HG03159 (cell line): ENCODE measurements around the gene CASKIN2.
"Not testable (repeated sequence)": the region's sequence is repeated elsewhere in the genome, so short reads cannot be mapped to it uniquely, and the experiment has no call there.

Experiments
- ATAC-seq: cut with Tn5 transposase; IDR thresholded peaks from one replicate; pipeline ENCODE4 v1.9.1; 2021; ENCODE audit warnings: mild to moderate bottlenecking, moderate library complexity; ENCODE audit not compliant: unreplicated experiment

Gene CASKIN2

DNA sequence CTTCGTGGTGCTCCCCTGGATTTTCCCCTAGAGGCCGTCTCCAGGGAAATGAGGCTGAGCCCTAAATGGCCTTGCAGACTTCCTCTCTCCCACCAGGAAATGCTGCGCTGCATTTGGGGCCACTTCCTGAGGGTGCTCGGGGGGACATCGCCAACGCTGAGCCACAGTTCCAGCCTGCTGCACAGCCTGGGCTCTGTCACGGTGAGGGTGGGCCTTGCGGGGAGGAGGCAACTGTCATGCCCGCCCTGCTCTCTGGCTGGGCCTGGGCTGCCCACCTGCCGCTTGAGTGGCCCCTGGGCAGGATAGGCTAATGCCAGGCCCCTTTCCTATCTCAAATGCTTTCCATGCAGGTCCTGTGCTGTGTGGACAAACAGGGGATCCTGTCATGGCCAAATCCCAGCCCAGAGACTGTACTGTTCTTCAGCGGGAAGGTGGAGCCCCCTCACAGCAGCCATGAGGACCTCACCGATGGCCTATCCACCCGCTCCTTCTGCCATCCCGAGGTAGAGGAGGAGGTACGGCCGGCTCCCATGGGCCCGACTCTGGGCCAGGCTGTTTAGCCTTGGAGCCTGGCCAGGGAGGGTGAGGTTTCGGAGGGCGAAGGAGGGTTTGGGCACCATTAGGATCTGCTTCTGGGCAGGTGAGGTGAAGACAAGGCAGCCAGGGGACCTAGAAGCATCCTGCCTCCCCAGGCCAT is 24.2 kb downstream of the CASKIN2 start:
- no peak for ATAC-seq

DNA sequence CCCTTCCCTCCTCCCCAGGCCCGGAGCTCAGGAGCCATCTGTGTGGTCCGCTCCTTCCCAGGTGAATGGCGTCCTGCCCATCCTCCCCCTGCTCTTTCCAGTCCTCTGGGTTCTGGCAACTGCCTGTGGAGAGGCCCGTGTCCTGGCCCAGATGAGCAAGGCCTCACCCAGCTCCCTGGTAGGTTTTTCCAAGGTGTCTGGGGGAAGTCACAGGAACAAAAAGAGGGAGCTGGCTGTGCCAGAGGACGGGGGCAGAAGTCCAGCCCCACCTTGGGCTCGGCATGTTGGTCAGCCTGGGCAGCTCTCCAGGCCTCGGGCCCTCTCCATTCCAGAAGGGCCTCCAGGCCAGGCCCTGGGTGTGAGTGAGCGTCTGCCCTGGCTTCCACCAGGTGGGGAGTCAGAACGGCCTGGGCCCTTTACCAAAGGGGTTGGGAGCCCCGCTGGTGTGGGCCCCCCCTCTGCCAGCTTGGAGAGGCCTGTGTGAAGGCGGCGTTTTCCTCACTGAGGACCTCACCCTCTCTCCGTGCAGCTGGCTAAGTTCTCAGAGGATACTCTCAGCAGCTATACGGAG is 25.1 kb downstream of the CASKIN2 start:
- no peak for ATAC-seq

DNA sequence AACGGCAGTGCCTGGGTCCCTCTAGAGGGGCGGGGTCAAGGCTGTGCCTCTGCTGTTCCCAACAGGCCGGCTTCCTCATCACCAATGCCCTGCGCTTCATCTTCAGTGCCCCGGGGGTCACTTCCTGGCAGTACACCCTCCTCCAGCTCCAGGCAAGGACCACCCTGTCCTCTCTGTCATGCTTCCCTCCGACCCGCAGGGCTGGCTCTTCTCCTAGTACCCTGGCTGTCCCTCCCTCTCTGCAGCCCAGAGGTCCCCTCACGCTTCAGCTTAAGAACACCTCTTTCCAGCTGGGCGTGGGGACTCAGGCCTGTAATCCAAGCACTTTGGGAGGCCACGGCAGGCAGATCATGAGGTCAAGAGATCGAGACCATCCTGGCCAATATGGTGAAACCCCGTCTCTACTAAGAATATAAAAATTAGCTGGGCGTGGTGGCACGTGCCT is 25.8 kb downstream of the CASKIN2 start:
- no peak for ATAC-seq

DNA sequence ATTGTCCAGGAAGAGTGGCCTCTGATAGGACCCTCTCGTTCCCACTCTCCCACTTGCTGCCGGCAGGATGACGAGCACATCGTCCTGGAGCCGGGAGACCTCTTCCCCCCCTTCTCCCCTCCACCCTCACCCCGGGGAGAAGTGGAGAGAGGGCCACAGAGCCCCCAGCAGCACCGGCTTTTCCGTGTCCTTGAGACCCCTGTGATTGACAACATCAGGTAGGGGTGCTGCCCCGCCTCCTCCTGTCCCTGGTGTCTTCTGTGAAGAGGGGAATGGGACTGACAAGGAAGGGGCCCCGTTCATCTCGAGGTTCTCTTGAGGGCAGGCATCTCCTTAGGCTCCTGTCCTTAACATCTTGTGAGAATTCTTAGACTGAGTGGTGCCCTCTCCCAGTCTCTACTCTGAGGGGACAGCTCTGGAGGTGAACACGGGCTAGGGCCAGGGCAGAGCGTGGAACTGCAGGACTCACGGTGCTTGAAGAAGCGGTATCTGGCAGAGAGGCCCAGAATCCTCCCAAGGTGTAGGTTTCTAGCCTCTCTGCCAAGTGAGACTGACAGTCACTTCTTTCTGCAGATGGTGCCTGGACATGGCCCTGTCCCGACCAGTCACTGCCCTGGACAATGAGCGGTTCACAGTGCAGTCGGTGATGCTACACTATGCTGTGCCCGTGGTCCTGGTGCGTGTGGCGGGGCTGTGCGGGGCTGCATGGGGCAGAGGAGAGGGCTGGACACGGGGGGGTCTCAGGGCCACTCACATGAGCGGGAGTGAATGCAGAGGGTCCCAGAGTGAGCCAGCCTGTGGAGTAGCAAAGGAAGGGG is 26.4 kb downstream of the CASKIN2 start:
- no peak for ATAC-seq

DNA sequence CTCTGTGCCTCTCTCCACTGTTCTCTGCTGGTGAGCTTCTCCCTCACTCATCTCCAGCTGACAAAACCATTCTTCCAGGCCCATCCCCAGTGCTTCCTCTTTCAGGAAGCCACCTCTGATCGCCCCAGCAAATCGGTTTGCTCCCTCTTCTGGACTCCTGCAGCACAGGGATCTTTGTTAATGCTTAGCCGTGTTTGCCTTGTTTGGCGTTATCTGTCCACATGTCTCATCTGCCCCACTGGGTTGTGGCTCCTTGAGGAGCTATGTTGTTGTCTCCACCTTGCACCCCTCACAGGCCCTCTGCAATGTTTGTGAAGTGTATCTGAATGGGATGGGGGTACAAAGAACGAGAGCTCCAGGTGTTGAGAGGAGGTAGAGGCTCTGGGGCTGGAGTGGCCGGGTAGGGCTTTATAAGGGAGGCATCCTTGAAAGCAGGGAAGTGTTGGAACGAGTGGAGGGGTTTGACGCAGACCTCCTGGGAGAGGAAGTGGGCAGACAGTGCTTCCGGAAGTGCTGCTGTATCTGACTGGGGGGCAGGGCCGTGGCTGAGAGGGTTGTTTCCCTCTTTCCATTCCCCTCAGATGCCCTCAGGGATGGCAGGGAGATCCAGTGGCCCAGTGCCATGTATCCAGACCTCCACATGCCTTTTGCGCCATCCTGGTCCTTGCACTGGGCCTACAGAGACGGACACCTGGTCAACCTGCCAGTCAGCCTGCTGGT is 27.8 kb downstream of the CASKIN2 start:
- ATAC-seq = no peak

DNA sequence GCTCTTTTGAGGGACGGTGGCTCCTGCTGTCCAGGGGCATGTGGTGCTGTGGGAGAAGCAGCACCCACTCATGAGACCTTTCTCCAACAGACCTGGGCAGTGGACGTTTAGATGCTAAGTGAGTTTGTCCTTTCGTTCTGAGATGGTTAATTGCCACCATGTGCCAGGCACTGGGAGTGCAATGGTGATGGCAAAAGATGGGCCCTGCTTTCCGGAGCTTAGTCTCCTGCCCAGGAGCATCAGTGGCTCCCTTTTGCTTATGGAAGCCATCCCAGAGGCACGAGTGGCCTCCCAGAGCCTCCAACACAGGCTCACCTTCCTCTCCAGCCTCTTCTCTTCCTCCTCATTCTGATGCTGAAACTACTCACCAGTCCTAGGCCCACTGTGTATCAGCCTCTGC is 28.4 kb downstream of the CASKIN2 start:
- ATAC-seq = no peak

DNA sequence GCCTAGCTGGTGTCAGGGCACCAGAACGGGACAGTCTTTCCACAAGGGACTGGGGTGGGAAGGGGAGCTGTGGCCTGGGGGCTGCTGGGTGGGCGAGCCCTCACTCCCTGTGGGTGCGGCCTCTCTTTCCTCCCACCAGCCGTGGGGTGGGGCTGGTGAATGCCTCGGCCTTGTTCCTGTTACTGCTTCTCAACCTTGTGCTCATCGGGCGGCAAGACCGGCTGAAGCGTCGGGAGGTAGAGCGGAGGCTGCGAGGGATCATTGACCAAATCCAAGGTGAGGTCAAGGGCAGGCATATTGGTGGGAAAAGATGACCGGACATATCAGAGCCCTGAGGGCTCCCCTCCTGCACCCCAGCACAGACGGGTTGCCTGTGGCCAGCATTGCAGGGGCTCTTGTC is 29.2 kb downstream of the CASKIN2 start:
- ATAC-seq = no peak

DNA sequence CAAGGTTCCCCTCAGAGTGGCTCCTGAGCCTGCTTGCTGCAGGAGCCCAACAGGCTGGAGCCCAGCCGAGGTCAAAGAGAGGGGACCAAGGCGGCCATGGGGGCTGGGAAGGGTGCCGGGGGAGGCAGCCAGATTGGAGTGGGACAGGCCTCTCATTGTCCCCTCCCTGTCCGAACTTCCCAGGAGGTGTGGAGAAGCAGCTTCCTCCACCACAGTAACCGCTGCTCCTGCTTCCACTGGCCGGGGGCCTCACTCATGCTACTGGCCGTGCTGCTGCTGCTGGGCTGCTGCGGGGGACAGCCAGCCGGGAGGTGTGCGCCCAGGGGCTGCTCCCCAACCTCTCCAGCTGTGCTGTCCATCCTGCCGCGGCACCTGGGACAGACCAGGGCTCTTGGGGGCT is 29.6 kb downstream of the CASKIN2 start:
- ATAC-seq = no peak

DNA sequence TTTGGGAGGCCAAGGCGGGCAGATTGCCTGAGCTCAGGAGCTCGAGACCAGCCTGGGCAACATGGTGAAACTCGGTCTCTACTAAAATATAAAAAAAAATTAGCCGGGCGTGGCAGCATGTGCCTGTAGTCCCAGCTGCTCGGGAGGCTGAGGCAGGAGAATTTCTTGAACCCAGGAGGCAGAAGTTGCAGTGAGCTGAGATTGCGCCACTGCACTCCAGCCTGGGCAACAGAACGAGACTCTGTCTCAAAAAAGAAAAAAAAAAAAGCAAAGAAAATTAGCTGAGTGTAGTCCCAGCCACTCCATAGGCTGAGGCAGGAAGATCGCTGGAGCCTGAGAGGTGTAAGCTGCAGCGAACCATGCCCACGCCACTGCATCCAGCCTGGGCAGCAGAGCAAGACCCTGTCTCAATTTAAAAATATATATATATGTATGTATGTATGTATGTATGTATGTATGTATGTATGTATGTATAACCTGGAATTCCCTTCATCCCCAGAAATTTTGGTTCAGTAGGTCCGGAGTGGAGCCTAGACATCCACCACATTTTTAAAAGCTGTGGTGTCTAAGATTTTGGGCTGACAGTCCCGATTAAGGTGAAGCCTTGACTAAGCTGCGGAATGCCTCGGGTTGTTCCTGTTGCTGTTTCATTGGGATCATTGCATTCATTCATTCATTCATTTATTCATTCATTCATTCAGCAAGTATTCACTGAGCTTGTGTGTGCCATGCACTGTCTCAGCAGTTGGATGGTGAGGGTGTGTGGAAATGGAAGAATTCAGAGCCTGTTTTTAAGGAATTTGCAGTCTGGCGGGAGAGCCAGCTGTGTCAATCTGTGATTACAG is 33.0 kb downstream of the CASKIN2 start:
- no peak for ATAC-seq

DNA sequence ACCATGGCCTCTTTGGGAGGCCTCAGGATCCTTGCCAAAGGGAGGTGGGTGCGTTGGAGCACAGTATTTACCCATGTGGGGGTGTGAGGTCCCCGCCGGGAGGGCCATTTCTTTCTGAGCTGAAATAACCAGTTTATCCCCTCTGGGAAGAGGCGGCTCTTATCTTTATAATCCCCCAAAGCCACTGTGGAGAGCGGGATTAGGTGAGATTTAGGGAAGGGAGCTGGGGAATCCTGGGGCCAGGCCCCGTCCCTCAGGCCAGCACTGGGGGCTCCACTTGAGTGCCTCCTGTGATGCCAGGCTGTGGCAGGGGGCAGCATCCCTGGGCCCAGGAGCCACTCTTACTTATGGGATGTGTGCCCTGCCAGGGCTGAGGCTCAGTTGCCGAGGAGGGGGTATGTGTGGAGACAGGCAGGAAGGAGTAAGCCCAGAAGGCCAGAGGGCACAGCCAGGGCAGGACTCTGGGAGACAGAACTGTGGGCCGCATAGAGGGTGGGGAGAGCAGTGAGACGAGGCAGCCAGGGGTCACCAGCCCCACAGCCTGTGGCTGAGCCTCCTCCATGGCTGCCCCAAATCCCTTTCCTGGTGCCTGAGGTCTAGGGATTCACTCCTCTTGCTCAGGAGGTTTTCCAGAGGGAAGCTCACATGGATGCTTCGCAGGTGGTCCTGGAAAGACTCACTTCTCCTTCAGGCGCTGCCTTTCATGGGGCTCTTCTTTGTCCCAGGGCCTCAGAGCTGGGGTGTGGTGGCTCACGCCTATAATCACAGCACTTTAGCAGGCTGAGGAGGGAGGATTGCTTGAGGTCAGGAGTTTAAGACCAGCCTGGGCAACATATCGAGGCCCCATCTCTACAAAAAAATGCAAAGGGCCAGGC is 33.9 kb downstream of the CASKIN2 start:
- no peak for ATAC-seq

DNA sequence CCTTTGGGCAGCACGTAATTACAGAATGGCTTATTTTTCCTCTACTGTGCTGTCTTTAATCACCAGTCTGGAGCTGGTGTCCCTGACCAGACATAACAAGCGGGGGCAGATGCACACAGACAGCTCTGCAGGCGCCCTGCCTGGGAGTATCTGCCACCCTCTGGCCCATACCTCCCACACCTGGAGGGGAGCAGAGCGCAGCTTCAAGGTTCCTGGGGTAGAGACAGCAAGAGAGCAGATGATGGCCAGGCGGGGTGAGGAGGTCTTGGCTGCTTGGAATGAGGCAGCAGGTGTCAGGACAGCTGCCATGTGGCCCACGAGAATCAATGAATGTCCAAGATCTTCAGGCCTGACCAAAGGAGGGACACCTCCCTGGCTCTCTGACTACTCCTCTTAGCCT is 35.1 kb downstream of the CASKIN2 start:
- no peak for ATAC-seq

DNA sequence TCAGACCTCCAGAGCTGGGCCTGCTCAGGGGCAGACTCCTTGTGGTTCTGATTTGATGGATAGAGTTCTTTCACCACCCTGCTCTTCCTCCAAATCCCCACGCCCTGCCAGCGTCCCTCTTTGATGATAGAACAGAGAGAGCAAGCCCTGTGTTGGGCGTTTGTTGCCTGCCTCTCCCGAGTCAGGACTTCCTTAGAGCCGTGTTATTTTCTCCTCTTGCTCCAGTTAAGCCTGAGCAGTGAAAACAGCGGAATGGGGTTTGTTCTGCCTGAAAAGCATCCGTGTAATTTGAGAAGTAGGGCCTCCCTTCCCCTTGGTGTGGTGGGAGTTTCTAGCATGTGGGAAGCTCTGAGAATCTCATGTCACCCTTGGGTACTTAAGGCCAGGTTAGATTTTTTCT is 36.8 kb downstream of the CASKIN2 start:
- ATAC-seq = no peak

DNA sequence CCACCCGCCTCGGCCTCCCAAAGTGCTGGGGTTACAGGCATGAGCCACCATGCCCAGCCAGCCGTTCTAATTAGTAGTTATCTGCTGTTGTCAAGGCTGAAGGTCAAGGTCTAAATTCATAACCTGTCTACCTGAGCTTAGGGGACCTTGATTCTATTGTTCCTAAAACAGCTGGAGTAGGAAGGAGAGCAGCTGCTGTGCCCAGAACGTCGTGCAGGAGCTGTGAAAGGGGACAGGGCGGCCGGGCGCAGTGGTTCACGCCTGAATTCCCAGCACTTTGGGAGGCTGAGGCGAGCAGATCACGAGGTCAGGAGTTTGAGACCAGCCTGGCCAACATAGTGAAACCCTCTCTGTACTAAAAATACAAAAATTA is 37.9 kb downstream of the CASKIN2 start:
- ATAC-seq = not testable (repeated sequence)

DNA sequence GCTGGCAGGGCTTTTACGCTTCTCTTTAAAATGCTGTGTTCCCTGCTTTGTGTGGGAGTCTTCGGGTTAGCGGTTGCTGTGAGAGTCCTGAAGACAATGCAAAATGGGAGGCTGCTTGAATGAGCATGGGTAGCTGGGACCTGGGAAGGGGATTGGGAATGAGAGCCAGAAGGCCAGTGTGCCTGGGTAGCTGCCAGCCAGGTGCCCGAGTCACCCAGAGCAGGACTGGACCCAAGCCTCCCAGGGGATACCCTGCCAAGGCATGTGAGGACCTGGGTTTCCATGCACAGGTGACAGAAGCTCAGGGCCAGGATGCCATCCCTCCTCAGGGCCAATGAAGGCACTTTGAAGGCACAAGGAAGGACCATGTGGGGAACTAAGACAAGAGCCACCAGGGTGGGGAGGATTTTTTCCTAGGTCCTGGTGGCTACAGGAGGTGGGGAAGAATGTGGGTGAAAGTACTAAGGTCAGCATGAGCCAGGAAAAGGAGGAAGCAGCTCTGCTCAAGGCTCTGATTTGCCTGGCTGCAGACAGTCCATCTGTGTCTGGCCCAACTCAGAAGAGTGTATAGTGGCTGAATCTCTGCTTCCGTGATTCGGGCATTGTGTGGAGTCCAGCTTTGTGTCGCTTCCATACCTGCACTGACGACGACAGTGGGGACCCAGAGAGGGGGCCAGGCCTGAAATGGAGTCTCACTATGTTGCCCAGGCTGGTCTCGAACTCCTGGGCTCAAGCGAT is 38.4 kb downstream of the CASKIN2 start:
- ATAC-seq = no peak

DNA sequence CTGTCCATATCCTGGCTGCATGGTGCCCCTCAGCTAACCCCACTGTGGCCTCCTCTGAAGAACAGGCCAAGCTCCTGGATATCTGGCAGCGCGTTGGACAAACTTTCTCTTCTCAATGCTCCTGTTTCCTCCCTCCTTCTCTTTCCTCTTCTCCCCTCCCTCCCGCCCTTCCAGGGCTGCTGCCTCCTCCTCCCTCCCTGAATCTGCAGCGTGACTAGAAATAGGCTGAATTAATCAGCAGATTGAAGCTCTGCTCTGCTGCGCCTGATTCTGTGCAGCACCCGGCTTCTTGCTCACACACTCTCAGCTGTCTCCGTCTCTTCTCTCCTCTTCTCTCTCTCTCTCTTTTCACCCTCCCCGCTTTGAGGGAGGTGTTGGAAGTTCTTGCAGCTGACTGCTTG is 39.1 kb downstream of the CASKIN2 start:
- ATAC-seq = no peak

DNA sequence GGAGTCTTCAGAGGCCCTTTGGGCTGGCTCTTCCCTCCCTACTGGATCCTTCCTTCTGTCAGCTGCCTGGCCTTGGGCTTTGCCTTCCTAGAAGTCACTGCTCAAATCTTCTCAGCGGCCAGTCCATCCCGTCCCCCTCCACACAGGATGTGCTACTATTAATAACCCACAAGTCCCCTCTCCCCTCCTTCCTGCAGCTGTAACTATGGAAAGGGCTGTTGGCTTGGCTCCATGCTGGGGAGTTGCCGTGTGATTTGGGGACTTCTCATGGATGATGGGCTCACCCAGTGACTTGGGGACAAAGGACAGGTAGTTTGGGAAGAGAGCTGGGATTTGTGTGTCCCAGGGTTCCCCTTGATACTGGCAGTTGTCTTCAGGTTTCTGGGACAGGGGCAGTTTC is 39.5 kb downstream of the CASKIN2 start:
- ATAC-seq = no peak

DNA sequence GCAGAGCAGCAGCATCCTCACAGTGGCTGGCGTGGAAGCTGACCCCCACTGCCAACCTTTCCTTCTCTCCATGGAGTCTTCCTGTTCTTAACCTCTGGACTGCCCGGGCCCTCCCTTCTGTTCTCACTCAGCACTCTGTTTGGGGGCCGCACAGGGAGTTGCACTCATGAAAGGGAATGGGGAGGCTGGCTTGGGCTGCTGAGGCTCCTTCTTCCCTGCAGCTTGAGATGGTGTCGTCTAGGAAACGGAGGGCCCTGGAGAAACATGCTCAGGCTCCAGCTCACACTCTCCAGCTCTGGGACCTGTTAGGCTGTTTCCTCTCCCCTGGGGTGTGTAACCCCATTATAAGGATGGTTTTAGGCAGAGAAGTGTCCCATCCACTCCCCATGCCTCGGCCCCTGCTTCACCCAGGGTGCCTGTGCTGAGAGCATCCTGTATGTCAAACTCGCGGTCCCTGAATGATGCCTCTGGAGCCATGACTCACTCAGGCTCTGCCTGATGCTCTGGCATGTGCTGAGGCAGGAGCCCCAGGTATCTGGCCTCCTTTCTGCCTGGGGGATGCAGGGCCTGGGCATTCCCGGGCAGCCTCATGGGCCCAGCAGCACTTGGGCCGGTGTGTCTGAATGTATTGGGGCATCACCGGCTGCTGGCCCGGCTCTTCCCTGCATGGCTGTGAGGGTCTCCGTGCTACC is 40.0 kb downstream of the CASKIN2 start:
- ATAC-seq = no peak

DNA sequence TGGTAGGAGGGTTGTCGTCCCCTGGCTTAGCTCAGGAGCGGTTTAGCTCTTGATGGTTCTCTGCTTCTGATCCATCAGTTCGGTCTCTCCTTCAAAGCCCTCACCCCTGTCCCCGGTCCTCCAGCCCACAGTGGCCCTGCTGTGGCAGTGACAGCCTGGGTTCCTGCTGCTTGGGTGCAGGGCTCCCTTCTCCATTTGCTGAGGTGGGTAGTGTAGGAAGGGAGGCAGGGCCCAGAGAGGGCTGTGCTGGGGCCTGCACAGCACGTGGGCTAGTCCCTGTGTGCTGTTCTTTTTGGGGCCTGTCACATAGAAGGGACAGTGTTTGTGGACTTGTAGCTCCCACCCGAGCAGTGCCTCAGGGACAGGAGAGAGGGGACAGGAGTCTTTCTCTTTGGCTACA is 40.6 kb downstream of the CASKIN2 start:
- ATAC-seq = no peak
